ENCODE data around the gene TNFSF13. TPM values are rescaled to one million over a fixed set of nuclear protein-coding genes. Genes with fewer than 3 reads are reported as not detected.

Gene TNFSF13
- total and polyA plus RNA-seq, 2 donors (not counting 1 experiment from before 2014, with no cell fraction given) = 14.7 to 20.2 TPM

DNA sequence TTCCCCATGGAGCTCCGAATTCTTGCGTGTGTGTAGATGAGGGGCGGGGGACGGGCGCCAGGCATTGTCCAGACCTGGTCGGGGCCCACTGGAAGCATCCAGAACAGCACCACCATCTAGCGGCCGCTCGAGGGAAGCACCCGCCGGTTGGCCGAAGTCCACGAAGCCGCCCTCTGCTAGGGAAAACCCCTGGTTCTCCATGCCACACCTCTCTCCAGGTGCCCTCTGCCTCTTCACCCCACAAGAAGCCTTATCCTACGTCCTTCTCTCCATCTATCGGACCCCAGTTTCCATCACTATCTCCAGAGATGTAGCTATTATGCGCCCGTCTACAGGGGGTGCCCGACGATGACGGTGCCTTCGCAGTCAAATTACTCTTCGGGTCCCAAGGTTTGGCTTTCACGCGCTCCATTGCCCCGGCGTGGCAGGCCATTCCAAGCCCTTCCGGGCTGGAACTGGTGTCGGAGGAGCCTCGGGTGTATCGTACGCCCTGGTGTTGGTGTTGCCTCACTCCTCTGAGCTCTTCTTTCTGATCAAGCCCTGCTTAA lies 2.6 kb downstream of the TNFSF13 start:
- peak; percentile 64 for ATAC-seq (ENCODE audit: low read depth)

More for the DNA sequence above, 2.6 kb downstream of the TNFSF13 start:
- Mint-ChIP-seq H3K4me3 (peak overlapping the region; percentile 97), H3K27me3 (no peaks in the 10 kb centered on the region), H3K4me1 (peaks cover 53% of the 10 kb centered on the region), H3K27ac (peak overlapping the region; percentile 98), H3K9me3 (ENCODE audit: insufficient read depth) (no peaks in the 10 kb centered on the region)
- DNase-seq = peak; percentile 89
- Histone ChIP-seq H3K27ac (ENCODE audit: low read length in 2 of 2) (peak overlapping the region; percentile 97), H3K79me2 (ENCODE audit: control insufficient read depth, insufficient read depth, low read length) (peaks cover 55% of the 10 kb centered on the region), H3K4me2 (replicated peaks; ENCODE audit: low read depth, low read length, poor library complexity, severe bottlenecking) (peak overlapping the region; percentile 96), H4K20me1 (ENCODE audit: control insufficient read depth, insufficient read depth, low read length, poor library complexity, severe bottlenecking) (peaks cover 17% of the 10 kb centered on the region), H2AFZ (ENCODE audit: insufficient read depth, low read depth, low read length, poor library complexity, severe bottlenecking) (peak overlapping the region; percentile 81), H3K27me3 (replicated peaks in 1 of 4; ENCODE audit: control extremely low read depth in 1 of 4, control insufficient read depth in 3 of 4, insufficient read depth in 4 of 4, low read length in 3 of 4) (no peaks in the 10 kb centered on the region), H3K36me3 (replicated peaks in 1 of 2; ENCODE audit: control extremely low read depth in 1 of 2, control insufficient read depth in 1 of 2, extremely low read depth in 1 of 2, insufficient read depth in 2 of 2, low read length in 1 of 2) (peaks cover 2 to 31% of the 10 kb centered on the region in 2 experiments), H3K4me1 (ENCODE audit: control insufficient read depth in 2 of 2, insufficient read depth in 2 of 2, low read length in 2 of 2) (peaks cover 41 to 61% of the 10 kb centered on the region in 2 donors), H3K9ac (ENCODE audit: low read length) (peak overlapping the region; percentile 97), H3K9me3 (ENCODE audit: control extremely low read depth in 1 of 3, control insufficient read depth in 2 of 3, insufficient read depth in 1 of 3, low read length in 2 of 3) (no peaks in the 10 kb centered on the region), H3K4me3 (ENCODE audit: control extremely low read depth in 1 of 5, extremely low read depth in 1 of 5, insufficient read depth in 1 of 5, low read depth in 2 of 5, low read length in 4 of 5) (peak overlapping the region; percentile 53 to 95 (median 81))
- TF ChIP-seq, protein P1, sequence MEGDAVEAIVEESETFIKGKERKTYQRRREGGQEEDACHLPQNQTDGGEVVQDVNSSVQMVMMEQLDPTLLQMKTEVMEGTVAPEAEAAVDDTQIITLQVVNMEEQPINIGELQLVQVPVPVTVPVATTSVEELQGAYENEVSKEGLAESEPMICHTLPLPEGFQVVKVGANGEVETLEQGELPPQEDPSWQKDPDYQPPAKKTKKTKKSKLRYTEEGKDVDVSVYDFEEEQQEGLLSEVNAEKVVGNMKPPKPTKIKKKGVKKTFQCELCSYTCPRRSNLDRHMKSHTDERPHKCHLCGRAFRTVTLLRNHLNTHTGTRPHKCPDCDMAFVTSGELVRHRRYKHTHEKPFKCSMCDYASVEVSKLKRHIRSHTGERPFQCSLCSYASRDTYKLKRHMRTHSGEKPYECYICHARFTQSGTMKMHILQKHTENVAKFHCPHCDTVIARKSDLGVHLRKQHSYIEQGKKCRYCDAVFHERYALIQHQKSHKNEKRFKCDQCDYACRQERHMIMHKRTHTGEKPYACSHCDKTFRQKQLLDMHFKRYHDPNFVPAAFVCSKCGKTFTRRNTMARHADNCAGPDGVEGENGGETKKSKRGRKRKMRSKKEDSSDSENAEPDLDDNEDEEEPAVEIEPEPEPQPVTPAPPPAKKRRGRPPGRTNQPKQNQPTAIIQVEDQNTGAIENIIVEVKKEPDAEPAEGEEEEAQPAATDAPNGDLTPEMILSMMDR (IDR thresholded peaks at IDR 0.05) = peak; percentile 80
- no peak for TF ChIP-seq EZH2 (IDR thresholded peaks at IDR 0.05; ENCODE audit: borderline replicate concordance, insufficient read depth, low read depth, low read length, poor library complexity, severe bottlenecking)
- WGBS (ENCODE audit: insufficient coverage) = 0% methylated on average over 25 of the region's 32 CpGs
- ChIA-PET CTCF (interaction anchor here (0.6 to 25.0 kb wide), 42 partner anchors 9 to 425 kb away, joined by 3 to 666 read pairs (median 5); partner anchors contain the start of genes ACAP1, CD68, FXR2 and MPDU1), POLR2A (interaction anchor here (0.5 to 4.3 kb wide), 21 partner anchors 8 to 283 kb away, joined by 3 to 32 read pairs (median 4); partner anchors contain the start of genes CD68, MPDU1, POLR2A and TP53)
- intact Hi-C loops (cut with micrococcal nuclease) = loop anchor here (1.0 to 5.0 kb wide), 11 partner anchors 9 to 324 kb away; partner anchors contain the start of genes ELP5, MPDU1, PHF23 and POLR2A
